DND-41 (cell line): ENCODE measurements around the gene NCOA5.

Experiments used
- CTCF ChIP-seq: IDR thresholded peaks from 2 replicates; pipeline ENCODE4 v1.5.1; 2012; ENCODE audit warnings: borderline replicate concordance, low read length, moderate library complexity, mild to moderate bottlenecking; ENCODE audit not compliant: poor library complexity, severe bottlenecking; ENCODE audit errors: extremely low read depth
- EZH2 ChIP-seq: IDR thresholded peaks from 3 replicates; pipeline ENCODE4 v1.6.1; 2012; ENCODE audit warnings: borderline replicate concordance, low read depth, mild to moderate bottlenecking, moderate library complexity, low read length, inconsistent platforms; ENCODE audit not compliant: severe bottlenecking

- TF ChIP-seq CTCF (no peak), EZH2 (no peak)
Measured at GRCh38 chr20:46122071-46122470, 32.3 kb upstream of the NCOA5 start.
